Measurements from ENCODE around the gene KRT39. TPM values are rescaled to one million over a fixed set of nuclear protein-coding genes. Genes with fewer than 3 reads are reported as not detected.

KRT39 gene
- total and polyA plus RNA-seq, 2 of the 8 experiments (the other 6 are each of a cell fraction or from before 2014, with no cell fraction given), result not detected

DNA sequence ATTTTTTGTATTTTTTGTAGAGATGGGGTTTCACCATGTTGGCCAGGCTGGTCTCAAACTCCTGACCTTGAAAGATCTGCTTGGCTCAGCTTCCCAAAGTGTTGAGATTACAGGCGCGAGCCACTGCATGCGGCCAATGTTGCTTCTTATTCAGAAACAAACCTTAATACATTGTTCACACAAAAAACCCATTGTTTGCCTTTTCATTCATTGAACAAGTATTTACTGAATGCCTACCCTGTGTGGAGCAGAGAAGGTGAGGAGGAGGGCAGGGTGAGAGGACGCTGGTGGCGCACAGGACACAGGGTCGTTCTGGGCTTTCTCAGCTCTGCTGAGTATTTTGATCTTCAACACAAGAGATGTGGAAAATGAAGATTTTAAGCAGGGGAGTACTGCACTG lies 21.3 kb downstream of the KRT39 start (continued):
- TF ChIP-seq CTCF (IDR thresholded peaks at IDR 0.05; ENCODE audit: control extremely low read depth in 1 of 3, insufficient read depth in 1 of 3, low read depth in 1 of 3, low read length in 3 of 3), result no peak
- TF ChIP-seq BACH1 (IDR thresholded peaks at IDR 0.05; ENCODE audit: low read length), result no peak
